Psoas muscle (tissue), 8 donors: ENCODE measurements around the gene LRRC8C. TPM values are rescaled to one million over a fixed set of nuclear protein-coding genes. Genes with fewer than 3 reads are reported as not detected.
A peak's percentile ranks its signal among the peaks of the same experiment; 100 is the strongest.

ENCODE experiments used
- ATAC-seq, 4 donors: fragments of 200-7000 bp; cut with Tn5 transposase; one replicate each; pipeline ENCODE4 v1.9.1; 2020; ENCODE audit warnings: moderate library complexity in 3 of 4, mild to moderate bottlenecking in 2 of 4
- DNase-seq, 2 donors: peaks; one replicate each; pipeline ENCODE4 v3.0.0-alpha.2; 2020
- H3K27ac ChIP-seq: fragments of 200-600 bp; one replicate; pipeline ENCODE4 v1.8.0; 2022
- H3K27me3 ChIP-seq, 3 donors: fragments of 200-600 bp in 1 of 3; one replicate each; pipeline versions ENCODE4 v1.6.1 to v1.8.0; 2013 to 2022; ENCODE audit warnings: low read length in 2 of 3, mild to moderate bottlenecking in 2 of 3, moderate library complexity in 1 of 3; ENCODE audit not compliant: insufficient read depth in 3 of 3
- H3K36me3 ChIP-seq, 2 donors: fragments of 200-600 bp in 1 of 2; one replicate each; pipeline versions ENCODE4 v1.6.1 to v1.8.0; 2013 to 2022; ENCODE audit warnings: low read depth in 1 of 2, mild to moderate bottlenecking in 1 of 2, moderate library complexity in 1 of 2; ENCODE audit not compliant: insufficient read depth in 1 of 2
- H3K4me1 ChIP-seq: fragments of 200-600 bp; one replicate; pipeline ENCODE4 v1.8.0; 2022
- H3K4me3 ChIP-seq: fragments of 200-600 bp; one replicate; pipeline ENCODE4 v1.8.0; 2022; ENCODE audit warnings: mild to moderate bottlenecking
- H3K9me3 ChIP-seq: fragments of 200-600 bp; one replicate; pipeline ENCODE4 v1.8.0; 2022
- CTCF ChIP-seq: fragments of 200-600 bp; IDR thresholded peaks from one replicate; pipeline ENCODE4 v1.8.0; 2022; ENCODE audit warnings: antibody characterized with exemption
- WGBS, 3 donors: extraction: QIAGEN DNeasy Blood & Tissue Kit; methylation state at CpG; one replicate each; pipeline versions ENCODE4 v1.1.6 to v1.1.7; 2013; 5-methylcytosine and 5-hydroxymethylcytosine counted together
- intact Hi-C, 2 donors: fragments of 100-400 bp; cut with DNase I; formaldehyde crosslinking; loops; one replicate each; pipeline versions ENCODE4 v1.11.0 to v1.14.2; 2022
- polyA plus RNA-seq, 3 donors: library from polyadenylated mRNA; stranded (reverse); fragments of 200-250 nt; gene quantifications; one replicate each; pipeline ENCODE4 v1.2.3, GENCODE V29; 2013
- total RNA-seq, 4 donors: library from RNA; stranded (reverse); fragmentation: NEBNext Ultra II Directional in 2 of 4; extraction: Animal tissue kit (Norgen Biotek cat#: 25700) in 2 of 4; gene quantifications; one replicate each; pipeline versions ENCODE4 v1.2.1 to v1.2.4, GENCODE V29; 2021 to 2023
- donor health status: healthy with polysubstance abuse.
- donor health status: DM: no; HTN: no; CAD: no; lungs with moderate emphysema.
- donor health status: Bipolar disorder and iron deficiency.
- donor health status: healthy.
- donor health status: DM: yes; HTN: yes; CAD: no.
- donor health status: DM: no; HTN: no; CAD: no.
- donor health status: DM: no; HTN: no; CAD: no.
- donor health status: DM: yes; HTN: yes; CAD: no.

The LRRC8C gene
- total and polyA plus RNA-seq, 7 donors: 1.4 to 4.1 (median 2.8) TPM

GRCh38 chr1:89606227-89606980, 26.5 kb upstream of the LRRC8C start:
- intact Hi-C loops: no loop called here
- DNase-seq (no peak), ATAC-seq (no peak)
- no peak overlapping the region for H3K27ac ChIP-seq
- 93 to 96% (median 94%) methylated on average over 3 of the region's 3 CpGs for WGBS, 3 donors
- no peak for TF ChIP-seq CTCF
- no peaks in the 10 kb centered on the region for H3K9me3 ChIP-seq
- H3K4me3 ChIP-seq: no peak overlapping the region
- H3K36me3 ChIP-seq: no peaks in the 10 kb centered on the region
- peaks cover 4% of the 10 kb centered on the region for H3K4me1 ChIP-seq
- H3K27me3 ChIP-seq: no peaks in the 10 kb centered on the region

GRCh38 chr1:89607156-89607555, 25.8 kb upstream of the LRRC8C start:
- ATAC-seq: no peak
- Histone ChIP-seq H3K4me3 (no peak overlapping the region), H3K4me1 (peaks cover 4% of the 10 kb centered on the region), H3K36me3 (no peaks in the 10 kb centered on the region), H3K9me3 (no peaks in the 10 kb centered on the region), H3K27ac (no peak overlapping the region), H3K27me3 (no peaks in the 10 kb centered on the region)
- intact Hi-C loops: no loop called here
- TF ChIP-seq CTCF: no peak
- 79 to 81% (median 79%) methylated on average over 2 of the region's 2 CpGs for WGBS, 3 donors
- DNase-seq: no peak

GRCh38 chr1:89607586-89608318, 25.2 kb upstream of the LRRC8C start:
- DNase-seq (no peak), ATAC-seq (no peak)
- no peak for TF ChIP-seq CTCF
- Histone ChIP-seq H3K4me3 (no peak overlapping the region), H3K9me3 (no peaks in the 10 kb centered on the region), H3K4me1 (peaks cover 4% of the 10 kb centered on the region), H3K36me3 (no peaks in the 10 kb centered on the region), H3K27me3 (no peaks in the 10 kb centered on the region), H3K27ac (no peak overlapping the region)
- WGBS, 3 donors: 53 to 58% (median 55%) methylated on average over 5 of the region's 5 CpGs
- intact Hi-C loops: no loop called here

- TF ChIP-seq CTCF: no peak
- intact Hi-C loops: no loop called here
- Histone ChIP-seq H3K9me3 (no peaks in the 10 kb centered on the region), H3K4me3 (no peak overlapping the region), H3K36me3 (no peaks in the 10 kb centered on the region), H3K27me3 (no peaks in the 10 kb centered on the region), H3K4me1 (peaks cover 4% of the 10 kb centered on the region), H3K27ac (no peak overlapping the region)
- 63 to 68% (median 64%) methylated on average over 9 of the region's 9 CpGs for WGBS, 3 donors
- ATAC-seq: peak in 3 of 4 donors; percentile 26 to 51 (median 26)
- DNase-seq: no peak
Observed at GRCh38 chr1:89608319-89608983, 24.5 kb upstream of the LRRC8C start.
